HepG2 (cell line): ENCODE measurements around the gene BCAM. TPM values are rescaled to one million over a fixed set of nuclear protein-coding genes. Genes with fewer than 3 reads are reported as not detected.

Experiments
- ERF ChIP-seq: IDR thresholded peaks from 2 replicates; pipeline ENCODE4 v1.6.1; 2018; ENCODE audit warnings: missing biosample characterization, missing genetic modification reagents
- IKZF4 ChIP-seq: sonication (generic); formaldehyde crosslinking; IDR thresholded peaks from 2 replicates; pipeline ENCODE4 v1.5.1; 2020; ENCODE audit warnings: borderline replicate concordance, mild to moderate bottlenecking, low read depth, missing genetic modification reagents; ENCODE audit errors: not compliant biosample characterization
- MIER3 ChIP-seq: IDR thresholded peaks from 2 replicates; pipeline ENCODE4 v1.6.1; 2016; ENCODE audit warnings: missing compliant biosample characterization, borderline replicate concordance
- ZNF343 ChIP-seq: sonication (generic); formaldehyde crosslinking; IDR thresholded peaks from 2 replicates; pipeline ENCODE4 v1.4.0; 2020; ENCODE audit warnings: mild to moderate bottlenecking, missing genetic modification reagents
- polyA plus RNA-seq, 8 experiments: library from polyadenylated mRNA; depleted of rRNA in 3 of 8; stranded (reverse) in 7 of 8; unstranded in 1 of 8; fragments of >200 nt; fragmentation: Illumina TruSeq in 4 of 8; extraction: Trizol in 4 of 8; gene quantifications; 2 replicates each; pipeline versions ENCODE4 v1.2.1 to v1.2.3, GENCODE V29; 2011 to 2016; ENCODE audit warnings: low read depth in 4 of 8, missing spikeins in 1 of 8, mixed read lengths in 1 of 8; ENCODE audit not compliant: insufficient read depth in 1 of 8
- total RNA-seq, 5 experiments: library from RNA; depleted of rRNA; stranded (reverse); fragments of >200 nt; fragmentation: Illumina TruSeq; extraction: Trizol; gene quantifications; 2 replicates each; pipeline ENCODE4 v1.2.3, GENCODE V29; 2016; ENCODE audit warnings: low read depth in 1 of 5
- TF ChIP-seq, protein P1 (sequence below), 2 experiments: sonication (generic) in 1 of 2; formaldehyde crosslinking in 1 of 2; IDR thresholded peaks; 2 replicates each; pipeline versions ENCODE4 v1.4.0 to v1.6.1; 2016 to 2020; ENCODE audit warnings: borderline replicate concordance in 1 of 2, low read depth in 1 of 2, mild to moderate bottlenecking in 1 of 2, missing genetic modification reagents in 1 of 2
- TF ChIP-seq, protein P2 (sequence below): sonication (generic); formaldehyde crosslinking; IDR thresholded peaks from 2 replicates; pipeline ENCODE4 v1.4.0; 2020; ENCODE audit warnings: mild to moderate bottlenecking, missing genetic modification reagents, borderline replicate concordance
- TF ChIP-seq, protein P3 (sequence below): sonication (generic); formaldehyde crosslinking; IDR thresholded peaks from 2 replicates; pipeline ENCODE4 v1.9.0; 2022; ENCODE audit warnings: missing genetic modification reagents, mild to moderate bottlenecking, borderline replicate concordance
- TF ChIP-seq, protein P4 (sequence below): sonication (generic); formaldehyde crosslinking; IDR thresholded peaks from 2 replicates; pipeline ENCODE4 v1.5.0; 2020; ENCODE audit warnings: missing genetic modification reagents
- TF ChIP-seq, protein P5 (sequence below): sonication (generic); formaldehyde crosslinking; conservative IDR thresholded peaks from 2 replicates; pipeline ENCODE4 v1.5.0; 2020; ENCODE audit warnings: missing genetic modification reagents
- TF ChIP-seq, protein P6 (sequence below): sonication (generic); formaldehyde crosslinking; IDR thresholded peaks from 2 replicates; pipeline ENCODE4 v1.5.0; 2020; ENCODE audit warnings: missing genetic modification reagents

The BCAM gene
- total and polyA plus RNA-seq, 2 of the 13 experiments (the other 11 are each of a cell fraction or from before 2014, with no cell fraction given) = 51.2 to 62.7 TPM

DNA sequence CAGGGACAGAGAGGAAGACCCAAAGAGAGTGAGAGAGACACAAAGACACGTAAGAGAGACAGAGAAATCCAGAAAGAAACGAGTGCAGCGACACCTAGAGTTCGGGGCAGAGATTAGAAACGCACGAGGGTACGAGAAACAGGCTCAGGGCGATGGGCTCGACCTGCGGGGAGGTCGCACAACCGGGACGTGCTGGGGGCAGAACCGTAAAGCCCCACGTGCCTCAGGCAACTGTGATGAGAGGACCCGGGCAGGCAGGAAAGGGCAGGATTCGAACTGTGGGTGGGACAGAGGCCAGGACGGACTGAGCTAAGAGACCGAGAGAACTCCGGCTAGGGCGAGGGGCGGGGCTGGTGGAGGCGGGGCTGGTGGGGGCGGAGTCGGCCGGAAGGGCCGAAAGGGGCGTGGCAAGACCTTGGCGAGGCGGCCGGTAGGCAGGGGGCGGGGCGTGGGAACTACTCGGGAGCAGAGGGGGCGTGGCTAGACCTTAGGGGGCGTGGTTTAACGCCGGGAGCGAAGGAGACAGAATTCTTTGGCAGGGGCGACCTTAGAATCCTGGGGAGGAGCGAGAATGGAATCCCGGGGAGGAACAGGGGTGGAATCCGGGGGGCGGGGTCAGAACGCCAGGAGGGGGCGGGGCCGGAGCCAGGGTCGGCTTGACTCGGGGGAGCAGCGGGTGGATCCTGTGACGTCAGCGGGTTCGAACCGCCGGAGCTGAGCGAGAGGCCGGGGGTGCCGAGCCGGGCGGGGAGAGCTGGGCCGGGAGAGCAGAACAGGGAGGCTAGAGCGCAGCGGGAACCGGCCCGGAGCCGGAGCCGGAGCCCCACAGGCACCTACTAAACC lies 36.9 kb downstream of the BCAM start, which contains the start of gene NECTIN2 (continued):
- TF ChIP-seq, protein P1, sequence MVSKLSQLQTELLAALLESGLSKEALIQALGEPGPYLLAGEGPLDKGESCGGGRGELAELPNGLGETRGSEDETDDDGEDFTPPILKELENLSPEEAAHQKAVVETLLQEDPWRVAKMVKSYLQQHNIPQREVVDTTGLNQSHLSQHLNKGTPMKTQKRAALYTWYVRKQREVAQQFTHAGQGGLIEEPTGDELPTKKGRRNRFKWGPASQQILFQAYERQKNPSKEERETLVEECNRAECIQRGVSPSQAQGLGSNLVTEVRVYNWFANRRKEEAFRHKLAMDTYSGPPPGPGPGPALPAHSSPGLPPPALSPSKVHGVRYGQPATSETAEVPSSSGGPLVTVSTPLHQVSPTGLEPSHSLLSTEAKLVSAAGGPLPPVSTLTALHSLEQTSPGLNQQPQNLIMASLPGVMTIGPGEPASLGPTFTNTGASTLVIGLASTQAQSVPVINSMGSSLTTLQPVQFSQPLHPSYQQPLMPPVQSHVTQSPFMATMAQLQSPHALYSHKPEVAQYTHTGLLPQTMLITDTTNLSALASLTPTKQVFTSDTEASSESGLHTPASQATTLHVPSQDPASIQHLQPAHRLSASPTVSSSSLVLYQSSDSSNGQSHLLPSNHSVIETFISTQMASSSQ (IDR thresholded peaks at IDR 0.05; ENCODE audit: low read depth) = no peak
- TF ChIP-seq, protein P1 (CRISPR knock-in tag; IDR thresholded peaks at IDR 0.05; ENCODE audit: borderline replicate concordance) = no peak
- TF ChIP-seq ERF (CRISPR knock-in tag) = peak; percentile 42
- TF ChIP-seq, protein P2, sequence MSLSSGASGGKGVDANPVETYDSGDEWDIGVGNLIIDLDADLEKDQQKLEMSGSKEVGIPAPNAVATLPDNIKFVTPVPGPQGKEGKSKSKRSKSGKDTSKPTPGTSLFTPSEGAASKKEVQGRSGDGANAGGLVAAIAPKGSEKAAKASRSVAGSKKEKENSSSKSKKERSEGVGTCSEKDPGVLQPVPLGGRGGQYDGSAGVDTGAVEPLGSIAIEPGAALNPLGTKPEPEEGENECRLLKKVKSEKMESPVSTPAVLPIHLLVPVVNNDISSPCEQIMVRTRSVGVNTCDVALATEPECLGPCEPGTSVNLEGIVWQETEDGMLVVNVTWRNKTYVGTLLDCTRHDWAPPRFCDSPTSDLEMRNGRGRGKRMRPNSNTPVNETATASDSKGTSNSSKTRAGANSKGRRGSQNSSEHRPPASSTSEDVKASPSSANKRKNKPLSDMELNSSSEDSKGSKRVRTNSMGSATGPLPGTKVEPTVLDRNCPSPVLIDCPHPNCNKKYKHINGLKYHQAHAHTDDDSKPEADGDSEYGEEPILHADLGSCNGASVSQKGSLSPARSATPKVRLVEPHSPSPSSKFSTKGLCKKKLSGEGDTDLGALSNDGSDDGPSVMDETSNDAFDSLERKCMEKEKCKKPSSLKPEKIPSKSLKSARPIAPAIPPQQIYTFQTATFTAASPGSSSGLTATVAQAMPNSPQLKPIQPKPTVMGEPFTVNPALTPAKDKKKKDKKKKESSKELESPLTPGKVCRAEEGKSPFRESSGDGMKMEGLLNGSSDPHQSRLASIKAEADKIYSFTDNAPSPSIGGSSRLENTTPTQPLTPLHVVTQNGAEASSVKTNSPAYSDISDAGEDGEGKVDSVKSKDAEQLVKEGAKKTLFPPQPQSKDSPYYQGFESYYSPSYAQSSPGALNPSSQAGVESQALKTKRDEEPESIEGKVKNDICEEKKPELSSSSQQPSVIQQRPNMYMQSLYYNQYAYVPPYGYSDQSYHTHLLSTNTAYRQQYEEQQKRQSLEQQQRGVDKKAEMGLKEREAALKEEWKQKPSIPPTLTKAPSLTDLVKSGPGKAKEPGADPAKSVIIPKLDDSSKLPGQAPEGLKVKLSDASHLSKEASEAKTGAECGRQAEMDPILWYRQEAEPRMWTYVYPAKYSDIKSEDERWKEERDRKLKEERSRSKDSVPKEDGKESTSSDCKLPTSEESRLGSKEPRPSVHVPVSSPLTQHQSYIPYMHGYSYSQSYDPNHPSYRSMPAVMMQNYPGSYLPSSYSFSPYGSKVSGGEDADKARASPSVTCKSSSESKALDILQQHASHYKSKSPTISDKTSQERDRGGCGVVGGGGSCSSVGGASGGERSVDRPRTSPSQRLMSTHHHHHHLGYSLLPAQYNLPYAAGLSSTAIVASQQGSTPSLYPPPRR = 0 out of 2 replicates have a peak, but pooled peaks have one; percentile 16
- TF ChIP-seq, protein P3, sequence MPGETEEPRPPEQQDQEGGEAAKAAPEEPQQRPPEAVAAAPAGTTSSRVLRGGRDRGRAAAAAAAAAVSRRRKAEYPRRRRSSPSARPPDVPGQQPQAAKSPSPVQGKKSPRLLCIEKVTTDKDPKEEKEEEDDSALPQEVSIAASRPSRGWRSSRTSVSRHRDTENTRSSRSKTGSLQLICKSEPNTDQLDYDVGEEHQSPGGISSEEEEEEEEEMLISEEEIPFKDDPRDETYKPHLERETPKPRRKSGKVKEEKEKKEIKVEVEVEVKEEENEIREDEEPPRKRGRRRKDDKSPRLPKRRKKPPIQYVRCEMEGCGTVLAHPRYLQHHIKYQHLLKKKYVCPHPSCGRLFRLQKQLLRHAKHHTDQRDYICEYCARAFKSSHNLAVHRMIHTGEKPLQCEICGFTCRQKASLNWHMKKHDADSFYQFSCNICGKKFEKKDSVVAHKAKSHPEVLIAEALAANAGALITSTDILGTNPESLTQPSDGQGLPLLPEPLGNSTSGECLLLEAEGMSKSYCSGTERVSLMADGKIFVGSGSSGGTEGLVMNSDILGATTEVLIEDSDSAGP (CRISPR knock-in tag) = peak; percentile 38; the same call in 1 of the 2 replicates
- TF ChIP-seq ZNF343 (CRISPR knock-in tag) = no peak
- TF ChIP-seq IKZF4 (CRISPR knock-in tag) = no peak
- TF ChIP-seq, protein P4, sequence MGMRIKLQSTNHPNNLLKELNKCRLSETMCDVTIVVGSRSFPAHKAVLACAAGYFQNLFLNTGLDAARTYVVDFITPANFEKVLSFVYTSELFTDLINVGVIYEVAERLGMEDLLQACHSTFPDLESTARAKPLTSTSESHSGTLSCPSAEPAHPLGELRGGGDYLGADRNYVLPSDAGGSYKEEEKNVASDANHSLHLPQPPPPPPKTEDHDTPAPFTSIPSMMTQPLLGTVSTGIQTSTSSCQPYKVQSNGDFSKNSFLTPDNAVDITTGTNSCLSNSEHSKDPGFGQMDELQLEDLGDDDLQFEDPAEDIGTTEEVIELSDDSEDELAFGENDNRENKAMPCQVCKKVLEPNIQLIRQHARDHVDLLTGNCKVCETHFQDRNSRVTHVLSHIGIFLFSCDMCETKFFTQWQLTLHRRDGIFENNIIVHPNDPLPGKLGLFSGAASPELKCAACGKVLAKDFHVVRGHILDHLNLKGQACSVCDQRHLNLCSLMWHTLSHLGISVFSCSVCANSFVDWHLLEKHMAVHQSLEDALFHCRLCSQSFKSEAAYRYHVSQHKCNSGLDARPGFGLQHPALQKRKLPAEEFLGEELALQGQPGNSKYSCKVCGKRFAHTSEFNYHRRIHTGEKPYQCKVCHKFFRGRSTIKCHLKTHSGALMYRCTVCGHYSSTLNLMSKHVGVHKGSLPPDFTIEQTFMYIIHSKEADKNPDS = no peak
- TF ChIP-seq MIER3 = peak; percentile 24; the same call in 1 of the 2 replicates
- TF ChIP-seq, protein P5, sequence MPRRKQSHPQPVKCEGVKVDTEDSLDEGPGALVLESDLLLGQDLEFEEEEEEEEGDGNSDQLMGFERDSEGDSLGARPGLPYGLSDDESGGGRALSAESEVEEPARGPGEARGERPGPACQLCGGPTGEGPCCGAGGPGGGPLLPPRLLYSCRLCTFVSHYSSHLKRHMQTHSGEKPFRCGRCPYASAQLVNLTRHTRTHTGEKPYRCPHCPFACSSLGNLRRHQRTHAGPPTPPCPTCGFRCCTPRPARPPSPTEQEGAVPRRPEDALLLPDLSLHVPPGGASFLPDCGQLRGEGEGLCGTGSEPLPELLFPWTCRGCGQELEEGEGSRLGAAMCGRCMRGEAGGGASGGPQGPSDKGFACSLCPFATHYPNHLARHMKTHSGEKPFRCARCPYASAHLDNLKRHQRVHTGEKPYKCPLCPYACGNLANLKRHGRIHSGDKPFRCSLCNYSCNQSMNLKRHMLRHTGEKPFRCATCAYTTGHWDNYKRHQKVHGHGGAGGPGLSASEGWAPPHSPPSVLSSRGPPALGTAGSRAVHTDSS (CRISPR knock-in tag) = no peak
- TF ChIP-seq, protein P6, sequence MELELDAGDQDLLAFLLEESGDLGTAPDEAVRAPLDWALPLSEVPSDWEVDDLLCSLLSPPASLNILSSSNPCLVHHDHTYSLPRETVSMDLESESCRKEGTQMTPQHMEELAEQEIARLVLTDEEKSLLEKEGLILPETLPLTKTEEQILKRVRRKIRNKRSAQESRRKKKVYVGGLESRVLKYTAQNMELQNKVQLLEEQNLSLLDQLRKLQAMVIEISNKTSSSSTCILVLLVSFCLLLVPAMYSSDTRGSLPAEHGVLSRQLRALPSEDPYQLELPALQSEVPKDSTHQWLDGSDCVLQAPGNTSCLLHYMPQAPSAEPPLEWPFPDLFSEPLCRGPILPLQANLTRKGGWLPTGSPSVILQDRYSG (CRISPR knock-in tag) = no peak
